Hematopoietic multipotent progenitor cell treated with erythropoietin and hydrocortisone succinate and interleukin-3 and kit ligand, for 4 days (in vitro differentiated cells): ENCODE results near the gene GLIS1.
"Not testable (repeated sequence)": the region's sequence is repeated elsewhere in the genome, so short reads cannot be mapped to it uniquely, and the experiment has no call there.

Source experiments
- DNase-seq: peaks from one replicate; pipeline ENCODE4 v3.0.0-alpha.2; 2015

The GLIS1 gene

DNA sequence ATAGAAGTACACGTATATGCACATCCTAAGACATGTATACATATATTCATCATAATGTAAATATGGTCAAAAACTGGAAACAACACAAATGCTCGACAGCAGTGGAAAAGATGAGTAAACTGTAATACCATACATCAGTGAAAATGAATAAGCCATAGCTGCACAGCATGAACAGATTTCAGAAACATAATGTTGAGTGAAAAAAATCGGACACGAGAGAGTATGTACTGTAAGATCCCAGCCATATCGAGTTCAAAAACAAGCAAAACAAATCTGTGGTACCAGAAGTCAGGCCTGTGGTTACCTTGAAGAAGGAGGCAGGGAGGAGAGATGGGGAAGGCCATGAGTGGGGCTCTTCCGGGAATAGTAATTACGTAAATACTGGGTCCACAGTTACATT is 90.4 kb downstream of the GLIS1 start:
- DNase-seq, result no peak

DNA sequence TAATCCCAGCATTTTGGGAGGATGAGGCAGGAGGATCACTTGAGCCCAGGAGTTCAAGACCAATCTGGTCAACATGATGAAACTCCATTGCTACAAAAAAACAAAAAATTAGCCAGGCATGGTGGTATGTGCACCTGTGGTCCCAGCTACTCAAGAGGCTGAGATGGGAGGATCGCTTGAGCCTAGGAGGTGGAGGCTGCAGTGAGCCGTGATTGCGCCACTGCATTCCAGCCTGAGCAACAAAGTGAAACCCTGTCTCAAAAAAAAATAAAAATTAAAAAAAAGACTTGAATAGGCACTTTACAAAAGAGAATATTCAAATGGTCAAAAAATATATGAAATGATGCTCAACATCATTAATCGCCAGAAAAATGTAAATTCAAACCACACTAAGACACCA is 91.0 kb downstream of the GLIS1 start:
- DNase-seq, result not testable (repeated sequence)

DNA sequence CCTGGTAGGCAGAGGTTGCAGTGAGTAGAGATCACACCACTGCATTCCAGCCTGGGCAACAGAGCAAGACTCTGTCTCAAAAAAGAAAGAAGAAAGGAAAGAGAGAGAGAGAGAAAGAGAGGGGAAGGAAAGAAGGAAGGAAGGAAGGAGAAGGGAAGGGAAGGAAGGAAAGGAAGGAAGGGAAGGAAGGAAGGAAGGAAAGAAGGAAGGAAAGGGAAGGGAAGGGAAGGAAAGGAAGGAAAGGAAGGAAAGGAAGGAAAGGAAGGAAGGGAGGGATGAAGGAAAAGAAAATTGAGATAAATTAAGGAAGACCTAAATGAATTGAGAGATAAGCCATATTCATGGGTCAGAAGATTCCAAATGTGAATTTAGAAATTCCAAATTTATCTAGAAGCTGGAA is 92.2 kb downstream of the GLIS1 start:
- DNase-seq, result no peak

DNA sequence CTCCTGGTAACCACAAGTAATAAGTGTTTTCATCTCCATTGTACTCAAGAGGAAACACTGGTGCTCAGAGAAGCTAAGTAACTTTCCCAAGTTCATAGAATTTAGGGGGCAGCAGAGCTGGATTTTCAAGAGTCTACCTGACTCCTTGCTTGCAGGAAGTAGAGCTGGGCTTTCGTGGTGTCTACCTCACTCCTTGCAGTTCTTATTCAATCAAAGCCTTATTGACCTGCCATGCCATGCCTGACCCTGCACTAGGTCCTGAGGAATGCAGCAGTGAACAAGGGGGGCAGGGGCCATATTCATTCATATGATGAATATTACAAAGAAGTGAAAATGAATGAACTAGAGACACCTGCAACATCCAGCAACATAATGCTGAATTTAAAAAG is 93.3 kb downstream of the GLIS1 start:
- DNase-seq, result no peak

DNA sequence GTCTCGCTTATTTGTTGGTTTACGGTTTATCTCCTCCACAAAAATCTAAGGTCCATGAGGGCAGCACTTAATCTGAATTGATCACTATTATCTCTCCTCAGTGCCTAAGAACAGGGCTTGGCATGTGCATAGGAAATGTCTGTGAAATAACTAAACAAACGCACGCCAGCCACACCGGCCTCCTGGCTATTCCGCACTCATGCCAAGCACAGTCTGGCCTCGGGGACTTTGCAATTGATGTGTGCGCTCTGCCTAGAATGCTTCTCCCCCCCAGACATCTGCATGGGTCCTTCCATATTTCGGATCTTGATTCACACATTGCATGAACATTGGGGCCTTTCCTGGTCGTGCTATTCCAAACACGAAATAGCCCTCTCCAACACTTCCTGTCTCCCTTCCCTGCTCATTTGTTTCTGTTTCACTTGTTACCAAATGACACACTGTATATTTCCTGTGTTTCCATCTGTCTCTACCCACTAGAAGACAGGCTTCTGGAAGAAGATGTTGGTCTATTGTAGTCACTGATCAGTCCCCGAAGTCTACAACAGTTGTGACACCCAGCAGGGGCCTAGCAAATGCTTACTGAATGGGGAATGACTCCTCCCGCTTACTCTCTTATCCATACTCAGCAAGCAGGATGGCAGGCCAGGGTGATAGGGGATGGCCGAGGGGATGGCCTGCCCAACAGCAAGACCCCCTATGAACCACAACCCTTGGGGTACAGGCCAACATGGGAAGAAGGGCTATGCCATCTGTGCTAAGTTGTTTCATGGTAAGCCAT is 93.9 kb downstream of the GLIS1 start:
- no peak for DNase-seq

DNA sequence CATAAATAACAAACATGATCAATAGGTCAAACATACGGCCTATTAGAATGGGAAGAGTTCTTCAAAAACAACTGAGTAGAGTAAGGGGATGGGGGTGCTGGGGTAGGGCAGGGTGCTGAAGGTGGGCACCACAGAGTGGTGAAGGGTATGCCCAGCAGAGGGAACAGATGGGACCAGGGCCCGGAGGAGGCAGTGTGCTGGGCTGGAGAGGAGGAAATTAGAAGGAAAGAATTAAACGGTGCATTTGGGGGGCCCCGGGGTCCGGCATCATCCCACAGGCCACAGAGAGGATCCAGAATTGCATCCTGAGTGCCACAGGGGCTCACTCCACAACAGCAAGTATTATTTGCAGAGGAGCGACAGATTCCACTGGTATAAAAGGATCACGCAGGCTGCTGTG is 94.5 kb downstream of the GLIS1 start:
- no peak for DNase-seq

DNA sequence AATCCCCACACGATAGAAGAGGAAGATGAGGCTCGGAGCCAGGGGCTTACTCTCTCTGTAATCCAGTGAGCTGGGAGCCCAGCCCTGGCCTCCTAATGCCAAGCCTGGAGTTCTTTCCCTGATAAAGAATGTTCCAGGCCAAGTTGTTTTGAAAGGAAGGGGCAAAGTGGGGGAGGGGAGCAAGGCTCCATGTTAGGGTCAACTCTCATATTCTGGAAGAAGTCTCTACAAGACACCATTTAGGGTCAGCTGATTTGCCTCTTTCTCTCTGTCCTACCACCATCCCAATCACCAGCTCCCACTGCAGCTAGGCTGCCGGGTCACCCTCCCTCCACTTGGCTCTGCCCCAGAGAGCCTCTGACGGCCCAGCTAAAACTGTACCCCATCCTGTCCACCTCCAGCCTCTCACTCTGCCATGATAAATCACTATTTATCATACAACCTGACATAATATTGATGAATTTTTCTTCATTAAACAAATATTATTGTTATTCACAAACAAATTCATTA is 95.0 kb downstream of the GLIS1 start:
- no peak for DNase-seq

DNA sequence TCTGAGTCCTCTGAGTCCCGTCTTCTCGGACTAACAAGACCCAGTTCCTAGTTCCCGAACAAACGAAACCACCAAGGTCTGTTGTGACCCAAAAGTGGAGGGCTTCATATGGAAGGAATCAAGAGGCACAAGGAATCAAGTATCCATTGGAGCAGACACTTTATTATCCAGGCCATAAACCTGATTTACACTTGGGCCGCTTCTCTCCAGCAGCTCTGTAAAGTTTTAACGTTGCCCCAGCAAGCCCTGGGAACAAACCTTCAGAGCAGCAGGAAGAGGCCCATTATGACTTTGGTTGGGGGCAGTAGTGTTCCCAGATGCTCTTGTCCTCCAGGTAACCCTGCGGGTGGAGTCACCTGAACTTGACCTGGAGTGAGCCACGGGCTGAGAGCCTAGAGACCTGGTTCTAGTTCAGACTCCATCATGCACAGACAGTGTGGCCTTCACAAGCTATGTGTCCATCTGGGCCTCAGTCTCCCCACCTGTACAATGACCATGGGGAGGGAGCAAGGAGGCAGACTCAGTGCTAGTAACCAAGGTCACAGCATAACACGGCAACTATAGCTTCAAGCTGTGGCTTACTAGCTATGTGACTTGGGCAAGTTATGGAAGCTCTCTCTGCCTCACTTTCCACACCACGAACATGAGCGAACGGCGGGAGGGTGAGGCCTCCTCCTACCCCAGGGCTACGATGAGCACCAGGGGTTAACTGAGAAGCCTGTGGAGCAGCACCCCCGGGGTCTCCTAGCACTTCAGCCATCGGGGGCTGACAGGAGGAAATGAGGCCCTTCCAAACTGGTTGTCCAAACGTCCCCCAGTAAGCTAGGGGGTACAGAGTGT is 95.7 kb downstream of the GLIS1 start:
- no peak for DNase-seq

DNA sequence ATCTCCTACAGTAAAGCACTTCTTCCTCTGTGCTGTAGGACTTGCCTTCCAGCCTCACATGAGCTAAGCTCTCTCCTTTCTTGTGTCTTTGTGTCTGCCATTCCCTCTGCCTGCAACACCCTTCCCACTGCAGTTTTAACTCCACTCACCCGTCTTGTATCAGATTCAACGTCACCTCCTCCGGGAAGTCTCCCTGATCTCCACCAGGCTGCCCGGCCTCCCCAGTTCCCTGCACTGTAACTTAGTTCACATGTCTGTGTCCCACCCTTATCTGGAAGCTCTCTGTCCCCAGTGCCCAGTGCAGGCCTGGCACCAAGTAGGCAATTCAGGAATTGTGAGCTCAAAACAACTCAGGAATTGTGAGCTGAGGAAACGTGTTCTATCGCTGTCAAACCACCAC is 96.4 kb downstream of the GLIS1 start:
- DNase-seq, result no peak

DNA sequence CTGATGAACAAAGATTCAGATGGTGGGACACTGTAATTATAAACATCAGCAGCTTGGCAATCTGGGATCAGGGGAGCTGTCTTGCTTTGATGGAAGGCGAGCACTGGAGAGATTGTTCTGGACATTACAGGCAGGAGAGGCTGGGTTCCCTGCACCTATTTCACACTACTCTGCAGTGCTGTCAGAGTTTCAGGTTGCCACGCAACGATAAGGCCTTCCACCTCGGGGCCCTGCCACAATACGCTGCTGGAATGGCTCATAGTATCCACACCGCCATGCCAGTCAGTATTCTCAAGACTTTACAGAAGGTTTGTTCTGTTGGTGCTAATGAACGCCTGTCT is 96.8 kb downstream of the GLIS1 start:
- DNase-seq, result no peak

DNA sequence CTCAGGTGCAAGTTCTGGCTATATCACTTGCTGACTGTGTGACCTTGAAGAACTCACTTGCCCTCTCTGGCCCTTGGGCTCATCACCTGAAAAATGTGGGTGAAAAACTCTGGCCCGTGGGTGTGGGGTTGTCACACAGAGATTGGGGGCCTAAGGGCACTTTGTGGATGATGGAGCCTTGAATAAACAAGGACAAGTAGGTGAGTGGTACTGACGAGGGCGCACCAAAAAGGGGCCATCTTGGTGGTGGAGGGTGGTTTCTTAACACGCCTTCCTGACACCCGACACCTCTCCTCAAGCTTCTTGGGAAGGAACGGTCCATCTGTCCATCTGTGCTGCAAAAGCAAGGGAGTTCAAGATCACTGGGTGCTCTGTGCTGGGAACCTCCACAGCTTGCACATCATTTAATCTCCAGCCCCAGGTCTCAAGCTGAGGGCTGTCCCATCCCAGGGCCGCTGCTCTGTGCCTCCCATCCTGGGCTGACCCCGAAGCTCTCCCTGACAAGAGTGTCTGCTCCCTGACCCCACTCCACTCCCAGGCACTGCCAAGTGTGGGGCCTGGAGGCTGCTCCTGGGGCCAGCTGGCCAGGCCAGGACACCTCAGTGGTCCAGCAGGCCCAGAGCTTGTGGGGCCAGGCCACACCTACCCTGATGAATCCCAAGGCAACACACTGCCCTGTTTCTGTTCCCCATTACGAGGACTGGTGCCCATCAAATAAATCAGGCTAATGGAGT is 97.3 kb downstream of the GLIS1 start:
- no peak for DNase-seq

DNA sequence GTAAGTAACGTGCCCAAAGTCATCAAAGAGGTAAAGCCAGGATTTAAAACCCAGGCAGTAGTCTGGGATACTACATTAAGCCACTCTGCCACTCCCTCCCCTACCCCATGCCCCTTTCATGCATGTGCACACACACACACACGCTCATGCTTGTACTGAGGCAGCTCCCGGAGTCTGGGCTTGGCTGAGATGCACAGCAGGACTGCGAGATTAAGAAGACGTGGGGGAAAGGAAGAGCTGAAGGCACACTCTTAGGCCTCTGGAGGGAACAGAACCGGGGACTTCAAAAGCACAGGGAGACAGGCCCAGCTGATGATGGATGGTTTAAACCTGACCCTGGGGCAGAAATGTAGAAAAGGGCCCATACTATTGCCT is 98.3 kb downstream of the GLIS1 start:
- no peak for DNase-seq

DNA sequence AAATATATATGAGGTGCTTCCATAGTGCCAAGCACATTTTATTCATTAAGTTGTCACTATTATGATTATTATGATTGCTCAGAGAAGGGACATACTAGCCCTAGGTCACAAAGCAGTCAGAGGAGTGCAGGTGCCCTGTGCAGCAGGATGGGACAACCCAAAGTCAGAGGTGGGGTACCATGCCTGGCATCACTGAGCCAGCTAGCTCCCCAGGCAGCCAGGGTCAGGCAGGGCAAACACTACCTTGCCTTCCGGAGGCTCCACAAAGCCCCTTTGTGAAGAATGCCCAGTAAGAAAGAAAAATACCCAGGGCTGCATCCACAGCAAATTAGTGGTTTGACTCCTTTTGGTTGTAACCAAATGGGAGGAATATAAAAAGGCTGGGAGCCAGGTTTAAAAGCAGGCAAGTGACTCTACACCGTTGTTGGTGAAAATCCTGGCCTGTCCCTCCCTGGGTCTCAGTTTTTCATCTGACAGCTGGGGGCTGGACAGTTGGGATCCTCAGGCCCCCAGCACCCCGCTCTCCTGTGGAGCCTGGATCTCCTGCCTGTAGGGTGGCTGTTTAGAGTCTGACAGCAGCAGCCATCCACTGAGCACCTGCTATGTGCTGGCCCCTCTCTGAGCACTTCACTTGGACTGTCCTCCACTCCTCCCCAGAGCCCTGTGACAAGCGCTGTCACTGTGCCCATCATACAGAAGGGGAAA is 98.8 kb downstream of the GLIS1 start:
- DNase-seq, result no peak

DNA sequence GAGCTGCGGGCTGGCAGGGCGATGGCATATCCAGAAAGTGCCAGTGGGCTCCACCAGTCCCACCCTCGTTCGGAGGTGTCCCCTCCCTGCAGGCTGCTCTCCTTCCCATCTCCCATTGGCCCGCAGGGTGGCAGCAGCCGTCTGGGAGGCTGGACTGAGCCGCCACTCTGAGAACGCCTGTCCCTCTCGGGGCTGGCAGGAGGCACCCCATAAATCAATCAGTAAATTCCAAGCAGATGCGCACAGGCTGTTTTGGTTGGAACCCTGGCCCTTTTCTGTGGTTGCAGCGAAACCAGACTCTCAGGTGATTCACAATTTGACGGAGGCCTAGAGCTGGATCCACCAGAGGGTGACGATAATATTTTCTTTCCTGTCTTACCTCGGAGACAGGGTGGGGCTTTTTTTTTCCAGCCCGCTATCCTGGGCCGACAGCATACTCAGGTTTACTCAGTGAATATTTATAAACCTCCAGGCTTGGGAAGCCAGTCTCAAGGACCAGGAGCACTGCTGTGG is 99.7 kb downstream of the GLIS1 start:
- DNase-seq, result no peak

DNA sequence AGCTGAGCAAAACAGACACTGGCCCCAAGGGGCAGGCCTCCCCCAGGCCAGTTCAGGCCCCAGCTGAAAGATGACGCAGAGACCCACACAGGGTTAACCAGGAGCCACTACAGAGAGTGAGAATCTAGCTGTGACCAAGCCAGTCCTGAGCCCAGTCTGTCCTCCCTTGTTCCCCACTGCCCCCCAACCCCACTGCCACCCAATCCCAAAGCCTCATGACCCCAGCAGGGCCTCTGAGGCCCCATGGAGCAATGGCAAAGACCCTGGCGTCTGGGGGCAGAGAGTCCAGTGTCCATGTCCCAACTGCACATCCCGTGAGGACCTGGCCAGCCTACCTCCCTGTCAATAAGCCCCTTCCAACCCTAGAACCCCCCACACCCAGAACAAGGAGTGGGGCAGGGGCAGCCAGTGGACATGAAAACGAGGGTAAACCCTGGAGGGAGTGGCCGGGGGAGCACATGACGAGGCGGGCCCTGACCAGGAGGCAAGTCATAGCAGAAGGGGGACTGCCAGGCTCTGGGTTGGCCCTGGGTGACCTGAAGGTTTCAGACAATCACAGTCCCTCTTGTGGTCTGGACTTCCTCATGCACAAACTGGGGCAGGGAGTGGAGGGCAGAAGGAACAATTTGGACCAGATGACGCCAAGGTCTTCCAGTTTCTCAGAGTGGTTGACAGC is 100.5 kb downstream of the GLIS1 start:
- DNase-seq, result no peak

DNA sequence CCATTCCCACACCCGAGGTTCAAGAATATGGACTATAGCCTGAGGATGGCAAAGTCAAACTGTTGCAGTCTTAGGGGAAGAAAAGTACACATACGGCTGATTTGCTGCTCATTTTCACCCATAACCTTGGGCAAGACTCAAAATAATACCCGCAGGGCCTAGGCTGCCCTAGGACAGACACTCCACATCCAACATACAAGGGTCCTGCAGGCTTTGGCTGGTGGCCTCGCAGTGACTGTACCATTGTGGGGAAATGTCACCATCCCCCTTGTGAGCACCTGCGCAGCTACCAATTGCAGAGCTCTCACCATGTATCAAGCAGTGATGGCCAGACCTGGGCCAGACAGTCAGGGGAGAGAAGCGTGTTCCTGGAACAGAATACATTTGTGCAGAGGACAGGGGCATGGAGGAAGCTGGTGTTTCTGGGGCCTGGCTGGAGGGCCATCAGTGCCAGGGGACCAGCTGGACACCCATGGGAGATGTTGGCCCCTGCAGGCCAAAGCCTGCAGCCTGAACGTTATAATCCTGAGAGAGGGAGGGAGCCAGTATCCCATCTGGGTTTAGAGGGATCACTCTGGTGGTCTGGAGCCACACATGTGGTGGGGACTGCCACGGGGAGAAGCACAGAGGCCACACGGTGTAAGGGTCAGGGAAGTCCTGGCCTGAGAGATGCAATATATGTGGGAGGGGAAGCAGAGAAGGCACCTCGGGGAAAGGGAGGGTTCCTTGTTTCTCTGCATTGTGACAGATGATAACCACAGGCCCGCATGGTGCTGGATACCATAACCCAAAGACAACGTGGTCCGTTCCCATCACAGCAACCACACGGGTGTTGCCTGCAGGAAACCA is 101.2 kb downstream of the GLIS1 start:
- DNase-seq, result peak; percentile 11

DNA sequence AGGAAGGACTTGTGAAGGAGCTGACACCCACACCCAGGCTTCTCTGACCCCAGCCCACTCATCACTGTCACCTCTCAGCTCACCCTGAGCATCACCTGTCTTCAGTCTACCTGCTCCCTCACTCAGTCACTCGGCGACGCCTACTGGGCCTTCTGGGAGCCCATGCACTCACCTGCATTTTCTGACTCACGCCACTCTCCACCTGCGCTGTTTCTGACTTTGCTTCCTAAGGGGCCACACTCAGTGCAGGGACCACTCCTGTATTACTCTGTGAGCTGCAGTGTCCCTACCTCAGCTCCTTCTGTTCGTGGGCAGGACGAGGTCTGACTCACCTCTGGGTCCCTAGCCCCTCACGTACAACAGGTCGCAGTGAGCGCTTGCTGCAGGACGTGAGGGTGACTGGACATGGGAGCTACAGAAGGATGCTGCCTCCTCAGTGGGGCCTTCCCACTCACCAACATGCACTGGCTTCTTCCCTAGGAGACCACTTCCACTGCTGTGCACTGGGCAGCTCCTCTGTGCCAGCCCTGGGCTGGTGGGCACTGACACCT is 102.3 kb downstream of the GLIS1 start:
- no peak for DNase-seq

DNA sequence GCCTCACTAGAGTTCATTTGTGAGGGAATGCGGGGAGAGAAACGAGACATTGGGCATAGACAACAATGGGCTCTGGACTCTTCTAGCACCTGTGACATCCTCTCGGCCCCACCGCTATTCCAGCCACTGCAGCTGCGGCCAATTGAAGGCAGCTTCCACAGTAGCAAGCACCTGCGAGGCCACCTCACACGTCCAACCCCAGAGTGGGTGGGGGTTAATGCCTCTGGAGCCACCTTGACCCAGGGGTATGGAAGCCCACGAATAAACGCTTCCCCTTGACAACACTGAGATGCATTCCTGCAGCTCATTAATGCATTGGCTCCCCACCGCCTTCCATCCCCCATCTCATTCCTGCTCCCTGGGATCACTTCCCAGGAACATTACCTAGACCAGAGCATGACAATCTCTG is 104.4 kb downstream of the GLIS1 start:
- no peak for DNase-seq

DNA sequence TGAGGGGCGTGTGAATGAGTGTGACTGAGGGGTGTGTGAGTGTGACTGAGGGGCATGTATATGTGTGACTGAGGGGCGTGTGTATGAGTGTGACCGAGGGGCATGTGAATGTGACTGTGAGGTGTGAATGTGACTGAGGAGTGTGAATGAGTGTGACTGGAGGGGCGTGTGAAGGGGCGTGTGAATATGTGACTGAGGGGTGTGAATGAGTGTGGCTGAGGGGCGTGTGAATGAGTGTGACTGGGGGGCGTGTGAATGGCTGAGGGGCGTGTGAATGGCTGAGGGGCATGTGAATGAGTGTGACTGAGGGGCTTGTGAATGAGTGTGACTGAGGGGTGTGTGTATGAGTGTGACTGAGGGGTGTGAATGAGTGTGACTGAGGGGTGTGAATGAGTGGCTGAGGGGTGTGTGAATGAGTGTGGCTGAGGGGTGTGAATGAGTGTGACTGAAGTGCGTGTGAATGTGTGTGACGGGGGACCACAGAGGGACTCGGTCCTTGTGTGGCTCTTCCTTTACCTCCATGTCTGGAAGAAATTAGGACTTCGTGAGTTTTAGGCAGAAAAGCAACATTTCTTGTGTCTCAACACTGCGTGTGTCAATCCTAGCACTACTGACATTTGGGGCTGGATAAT is 105.8 kb downstream of the GLIS1 start:
- DNase-seq, result no peak

DNA sequence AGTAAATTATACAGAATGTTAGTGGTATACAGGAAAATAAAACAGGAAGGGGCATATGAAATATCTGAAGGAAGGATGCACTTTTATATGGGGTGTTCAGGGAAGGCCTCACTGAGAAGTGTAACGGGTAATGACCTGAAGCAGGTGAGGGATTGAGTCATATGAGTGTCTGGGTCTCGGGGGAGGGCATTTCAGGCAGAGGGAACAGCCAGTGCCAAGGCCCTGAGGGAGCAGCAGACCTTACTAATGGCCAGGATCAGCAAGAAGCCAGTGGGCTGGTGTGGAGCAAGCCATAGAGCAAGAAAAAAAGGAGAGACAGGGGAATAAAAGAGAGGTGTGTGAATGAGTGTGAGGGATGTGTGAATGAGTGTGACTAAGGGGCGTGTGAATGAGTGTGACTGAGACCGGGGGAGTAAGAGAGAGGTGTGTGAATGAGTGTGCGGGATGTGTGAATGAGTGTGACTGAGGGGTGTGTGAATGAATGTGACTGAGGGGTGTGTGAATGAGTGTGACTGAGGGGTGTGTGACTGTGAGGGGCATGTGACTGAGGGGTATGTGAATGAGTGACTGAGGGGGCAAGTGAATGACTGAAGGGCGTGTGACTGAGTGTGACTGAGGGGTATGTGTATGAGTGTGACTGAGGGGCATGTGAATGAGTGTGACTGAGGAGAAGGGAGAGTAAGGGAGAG is 107.2 kb downstream of the GLIS1 start:
- DNase-seq, result no peak
